Esophagus squamous epithelium (tissue), 4 donors: ENCODE data around the gene TMSB15A.

ENCODE experiments used
- CTCF ChIP-seq, 6 experiments: fragments of 450-650 bp in 4 of 6; fragments of 200-600 bp in 2 of 6; sonication (generic) in 2 of 6; IDR thresholded peaks; one replicate each; pipeline ENCODE4 v1.5.1; 2016 to 2019; ENCODE audit warnings: antibody characterized with exemption in 6 of 6, mild to moderate bottlenecking in 4 of 6, moderate library complexity in 4 of 6
- POLR2A ChIP-seq, 4 donors: fragments of 450-650 bp; IDR thresholded peaks; one replicate each; pipeline ENCODE4 v1.6.1; 2017; ENCODE audit warnings: antibody characterized with exemption in 4 of 4, mild to moderate bottlenecking in 4 of 4, moderate library complexity in 3 of 4

GRCh38 chrX:102514536-102514935, 2.0 kb downstream of the TMSB15A start:
- no peak for TF ChIP-seq CTCF (IDR thresholded peaks at IDR 0.05)
- TF ChIP-seq POLR2A (IDR thresholded peaks at IDR 0.05): no peak
